Prostate gland (tissue), 2 donors: ENCODE measurements around the gene CSF1R. TPM values are rescaled to one million over a fixed set of nuclear protein-coding genes. Genes with fewer than 3 reads are reported as not detected.

Experiments used
- DNase-seq: peaks from one replicate; pipeline ENCODE4 v3.0.0-alpha.2; 2019; ENCODE audit warnings: low spot score
- H3K27ac ChIP-seq, 2 donors: fragments of 200-600 bp; sonication (generic); 2 replicates each; pipeline ENCODE4 v1.5.1; 2017 to 2019
- H3K27me3 ChIP-seq: fragments of 200-600 bp; sonication (generic); replicated peaks from 2 replicates; pipeline ENCODE4 v1.5.1; 2019; ENCODE audit not compliant: insufficient read depth
- H3K36me3 ChIP-seq, 2 donors: fragments of 200-600 bp; sonication (generic); 1 replicate in 1 of 2; 2 replicates in 1 of 2; pipeline versions ENCODE4 v1.5.1 to v1.8.1; 2017 to 2019
- H3K4me1 ChIP-seq: fragments of 200-600 bp; sonication (generic); replicated peaks from 2 replicates; pipeline ENCODE4 v1.5.1; 2019
- H3K4me3 ChIP-seq, 2 donors: fragments of 200-600 bp; sonication (generic); 2 replicates each; pipeline ENCODE4 v1.5.1; 2017 to 2019
- H3K9me3 ChIP-seq: fragments of 200-600 bp; sonication (generic); 2 replicates; pipeline ENCODE4 v1.5.1; 2017
- POLR2A ChIP-seq: fragments of 450-650 bp; IDR thresholded peaks from one replicate; pipeline ENCODE4 v1.6.1; 2016; ENCODE audit warnings: antibody characterized with exemption, mild to moderate bottlenecking
- POLR2AphosphoS5 ChIP-seq: sonication (generic); formaldehyde crosslinking; IDR thresholded peaks from one replicate; pipeline ENCODE4 v1.6.1; 2017; ENCODE audit warnings: antibody characterized with exemption
- WGBS: methylation state at CpG from one replicate; pipeline ENCODE4 v1.1.5; 2018; 5-methylcytosine and 5-hydroxymethylcytosine counted together
- intact Hi-C: fragments of 100-400 bp; cut with DNase I; formaldehyde crosslinking; loops from one replicate; pipeline ENCODE4 v1.14.2; 2022
- total RNA-seq, 2 donors: library from RNA; depleted of rRNA; stranded (reverse); fragments of >200 nt; gene quantifications; one replicate each; pipeline ENCODE4 v1.1.0, GENCODE V29; 2016
- TF ChIP-seq, protein P1 (sequence below), 4 experiments: fragments of 200-600 bp in 2 of 4; fragments of 450-650 bp in 2 of 4; sonication (generic) in 2 of 4; IDR thresholded peaks; 1 replicate in 3 of 4; 2 replicates in 1 of 4; pipeline ENCODE4 v1.5.1; 2016 to 2019; ENCODE audit warnings: antibody characterized with exemption in 4 of 4, mild to moderate bottlenecking in 2 of 4, moderate library complexity in 2 of 4

Gene CSF1R
- total RNA-seq, 2 donors from 2014 or later, result 11.0 to 36.4 TPM

DNA sequence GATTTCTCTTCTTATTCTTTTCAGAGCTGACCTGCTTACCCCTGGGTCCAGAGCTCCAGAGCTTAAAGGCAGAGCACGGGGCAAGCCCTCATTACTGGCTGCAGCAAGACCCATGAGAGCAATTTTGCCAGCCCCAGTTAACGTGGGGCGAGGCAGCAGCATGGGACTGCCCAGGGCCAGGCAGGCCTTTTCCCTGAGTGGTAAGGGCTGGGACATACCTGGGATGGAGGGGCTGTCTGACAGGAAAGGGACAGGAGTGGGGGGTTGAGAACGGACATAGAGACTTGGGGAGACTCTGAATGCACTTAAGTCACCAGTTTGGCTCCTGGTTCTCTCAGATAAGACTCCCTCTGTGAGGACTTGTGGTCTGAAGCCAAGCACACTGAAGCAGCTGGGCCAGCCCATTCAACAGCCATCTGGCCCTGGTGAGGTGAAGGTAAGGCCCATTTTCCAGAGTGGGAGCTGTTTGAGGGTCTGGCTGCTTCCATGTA is 59.6 kb downstream of the CSF1R start:
- no peaks in the 10 kb centered on the region for H3K36me3 ChIP-seq
- H3K27me3 ChIP-seq, result no peaks in the 10 kb centered on the region
- no peak for DNase-seq
- H3K9me3 ChIP-seq, result no peaks in the 10 kb centered on the region
- no peak overlapping the region for H3K4me3 ChIP-seq
- intact Hi-C loops, result loop anchor here (10.0 kb wide), 1 partner anchor 188 kb away; no protein-coding TSS in a partner anchor
- WGBS, result 94% methylated on average over 4 of the region's 4 CpGs
- no peaks in the 10 kb centered on the region for H3K4me1 ChIP-seq
- TF ChIP-seq POLR2A (no peak), POLR2AphosphoS5 (no peak)
- TF ChIP-seq, protein P1, sequence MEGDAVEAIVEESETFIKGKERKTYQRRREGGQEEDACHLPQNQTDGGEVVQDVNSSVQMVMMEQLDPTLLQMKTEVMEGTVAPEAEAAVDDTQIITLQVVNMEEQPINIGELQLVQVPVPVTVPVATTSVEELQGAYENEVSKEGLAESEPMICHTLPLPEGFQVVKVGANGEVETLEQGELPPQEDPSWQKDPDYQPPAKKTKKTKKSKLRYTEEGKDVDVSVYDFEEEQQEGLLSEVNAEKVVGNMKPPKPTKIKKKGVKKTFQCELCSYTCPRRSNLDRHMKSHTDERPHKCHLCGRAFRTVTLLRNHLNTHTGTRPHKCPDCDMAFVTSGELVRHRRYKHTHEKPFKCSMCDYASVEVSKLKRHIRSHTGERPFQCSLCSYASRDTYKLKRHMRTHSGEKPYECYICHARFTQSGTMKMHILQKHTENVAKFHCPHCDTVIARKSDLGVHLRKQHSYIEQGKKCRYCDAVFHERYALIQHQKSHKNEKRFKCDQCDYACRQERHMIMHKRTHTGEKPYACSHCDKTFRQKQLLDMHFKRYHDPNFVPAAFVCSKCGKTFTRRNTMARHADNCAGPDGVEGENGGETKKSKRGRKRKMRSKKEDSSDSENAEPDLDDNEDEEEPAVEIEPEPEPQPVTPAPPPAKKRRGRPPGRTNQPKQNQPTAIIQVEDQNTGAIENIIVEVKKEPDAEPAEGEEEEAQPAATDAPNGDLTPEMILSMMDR (IDR thresholded peaks at IDR 0.05), result no peak
- no peak overlapping the region for H3K27ac ChIP-seq

DNA sequence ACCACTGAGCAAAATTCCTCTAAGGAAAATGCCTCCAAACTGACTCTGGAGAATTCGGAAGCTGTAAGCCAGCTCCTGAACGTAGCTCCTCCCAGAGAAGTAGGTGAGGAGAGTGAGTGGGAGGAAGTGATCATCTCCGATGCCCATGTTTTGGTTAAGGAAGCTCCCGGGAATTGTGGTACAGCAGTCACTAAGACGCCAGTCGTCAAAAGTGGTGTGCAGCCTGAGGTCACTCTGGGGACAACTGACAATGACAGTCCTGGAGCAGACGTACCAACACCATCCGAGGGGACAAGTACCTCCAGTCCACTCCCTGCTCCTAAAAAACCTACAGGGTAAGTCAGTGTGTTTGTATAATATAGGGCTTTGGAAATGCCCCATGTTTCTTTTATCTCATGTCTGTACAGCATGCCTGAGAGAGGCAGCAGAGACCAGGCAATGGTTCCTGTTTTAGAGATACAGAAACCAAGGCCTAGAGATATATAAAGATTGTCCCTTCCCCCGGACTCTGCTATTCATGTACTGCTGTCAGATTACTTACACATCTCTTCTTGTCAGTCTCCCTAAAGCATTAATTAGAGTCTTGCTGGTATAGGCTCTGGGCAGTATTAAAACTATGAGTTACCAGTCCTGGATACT is 61.9 kb downstream of the CSF1R start:
- H3K27ac ChIP-seq, result no peak overlapping the region
- no peaks in the 10 kb centered on the region for H3K9me3 ChIP-seq
- intact Hi-C loops, result loop anchor here (10.0 kb wide), 1 partner anchor 190 kb away; no protein-coding TSS in a partner anchor
- WGBS, result 75% methylated on average over 9 of the region's 9 CpGs
- H3K36me3 ChIP-seq, result no peaks in the 10 kb centered on the region
- no peaks in the 10 kb centered on the region for H3K4me1 ChIP-seq
- H3K27me3 ChIP-seq, result no peaks in the 10 kb centered on the region
- no peak overlapping the region for H3K4me3 ChIP-seq
- no peak for DNase-seq
- no peak for TF ChIP-seq POLR2AphosphoS5
- TF ChIP-seq POLR2A, result no peak
- TF ChIP-seq, protein P1 (IDR thresholded peaks at IDR 0.05), result no peak

DNA sequence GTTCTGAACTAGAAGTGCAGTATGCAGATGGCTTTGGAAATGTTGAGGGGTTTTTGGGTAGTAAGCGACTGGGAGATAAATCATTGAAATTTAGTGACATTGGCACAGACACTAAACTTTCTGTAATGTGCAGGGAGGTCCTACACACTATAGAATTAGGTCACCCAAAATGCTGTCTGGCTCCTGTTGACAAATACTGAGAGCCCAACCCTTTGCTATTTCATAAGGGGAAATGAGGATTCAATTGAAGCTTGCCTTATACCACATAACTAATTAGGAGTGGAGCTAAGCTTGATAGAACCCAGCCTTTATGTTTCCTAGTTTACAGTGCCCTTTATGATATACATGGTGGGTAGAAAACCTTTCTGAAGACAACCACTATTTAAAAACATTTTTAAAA is 63.2 kb downstream of the CSF1R start:
- Histone ChIP-seq H3K36me3 (no peaks in the 10 kb centered on the region), H3K27ac (no peak overlapping the region), H3K4me1 (no peaks in the 10 kb centered on the region), H3K27me3 (no peaks in the 10 kb centered on the region), H3K4me3 (no peak overlapping the region), H3K9me3 (no peaks in the 10 kb centered on the region)
- intact Hi-C loops, result loop anchor here (10.0 kb wide), 1 partner anchor 192 kb away; no protein-coding TSS in a partner anchor
- WGBS, result 88% methylated on average over 1 of the region's 1 CpG
- no peak for DNase-seq
- TF ChIP-seq POLR2AphosphoS5, result no peak
- no peak for TF ChIP-seq POLR2A
- TF ChIP-seq, protein P1 (IDR thresholded peaks at IDR 0.05), result no peak

DNA sequence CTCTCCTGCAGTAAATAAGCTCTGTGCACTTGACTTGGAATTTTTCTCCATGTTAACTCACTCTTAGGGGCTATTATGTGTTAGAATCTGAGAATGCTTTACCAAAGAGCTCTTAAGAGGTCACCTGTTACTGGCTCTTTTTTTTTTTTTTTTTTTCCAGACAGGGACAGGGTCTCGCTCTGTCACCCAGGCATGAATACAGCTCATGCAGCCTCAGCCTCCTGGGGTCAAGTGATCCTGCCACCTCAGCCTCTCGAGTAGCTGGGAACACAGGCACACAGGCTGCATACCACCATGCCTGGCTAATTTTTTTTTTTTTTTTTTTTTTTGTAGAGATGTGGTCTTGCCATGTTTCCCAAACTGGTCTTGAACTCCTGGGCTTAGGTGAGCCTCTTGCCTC is 63.7 kb downstream of the CSF1R start:
- H3K36me3 ChIP-seq, result no peaks in the 10 kb centered on the region
- WGBS, result 82% methylated on average over 2 of the region's 2 CpGs
- no peak for DNase-seq
- no peak overlapping the region for H3K4me3 ChIP-seq
- intact Hi-C loops, result loop anchor here (10.0 kb wide), 1 partner anchor 192 kb away; no protein-coding TSS in a partner anchor
- no peak for TF ChIP-seq POLR2A
- TF ChIP-seq, protein P1 (IDR thresholded peaks at IDR 0.05), result no peak
- TF ChIP-seq POLR2AphosphoS5, result no peak
- H3K27ac ChIP-seq, result peak overlapping the region; percentile 40 to 55
- H3K27me3 ChIP-seq, result no peaks in the 10 kb centered on the region
- no peaks in the 10 kb centered on the region for H3K4me1 ChIP-seq
- H3K9me3 ChIP-seq, result no peaks in the 10 kb centered on the region

DNA sequence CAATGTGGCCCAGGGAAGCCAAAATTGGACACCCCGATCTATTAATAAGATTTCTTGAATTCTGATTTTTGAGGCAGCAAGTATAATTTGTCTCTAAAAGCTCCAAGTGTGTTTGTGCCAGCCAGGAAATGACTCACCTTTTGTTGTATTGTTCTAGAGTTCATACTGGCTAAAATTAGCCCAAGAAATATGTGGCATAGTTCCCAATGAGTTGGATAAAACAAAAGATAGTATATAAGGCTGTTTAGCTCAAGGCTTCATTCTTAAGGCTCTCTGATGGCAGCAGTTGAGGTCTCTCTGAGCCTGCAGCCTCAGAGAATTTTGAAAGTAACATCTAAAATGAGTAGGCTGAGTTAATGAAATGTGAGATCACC is 64.2 kb downstream of the CSF1R start:
- 26% methylated on average over 1 of the region's 1 CpG for whole genome bisulfite sequencing
- Histone ChIP-seq H3K27ac (peak overlapping the region; percentile 40 to 55), H3K9me3 (no peaks in the 10 kb centered on the region), H3K4me3 (no peak overlapping the region), H3K4me1 (peaks cover 3% of the 10 kb centered on the region), H3K36me3 (no peaks in the 10 kb centered on the region), H3K27me3 (no peaks in the 10 kb centered on the region)
- TF ChIP-seq POLR2A (no peak), POLR2AphosphoS5 (peak; percentile 8)
- TF ChIP-seq, protein P1 (IDR thresholded peaks at IDR 0.05), result no peak
- intact Hi-C loops, result loop anchor here (10.0 kb wide), 1 partner anchor 193 kb away; no protein-coding TSS in a partner anchor
- DNase-seq, result peak; percentile 21
